IPS DF 4.7 (cell line): ENCODE results near the gene TFPI.
"Not testable (repeated sequence)": the region's sequence is repeated elsewhere in the genome, so short reads cannot be mapped to it uniquely, and the experiment has no call there.

Source experiments
- DNase-seq: peaks from one replicate; pipeline ENCODE4 v3.0.0-alpha.2; 2013; ENCODE audit warnings: low spot score; ENCODE audit errors: extremely low read depth

The TFPI gene

DNA sequence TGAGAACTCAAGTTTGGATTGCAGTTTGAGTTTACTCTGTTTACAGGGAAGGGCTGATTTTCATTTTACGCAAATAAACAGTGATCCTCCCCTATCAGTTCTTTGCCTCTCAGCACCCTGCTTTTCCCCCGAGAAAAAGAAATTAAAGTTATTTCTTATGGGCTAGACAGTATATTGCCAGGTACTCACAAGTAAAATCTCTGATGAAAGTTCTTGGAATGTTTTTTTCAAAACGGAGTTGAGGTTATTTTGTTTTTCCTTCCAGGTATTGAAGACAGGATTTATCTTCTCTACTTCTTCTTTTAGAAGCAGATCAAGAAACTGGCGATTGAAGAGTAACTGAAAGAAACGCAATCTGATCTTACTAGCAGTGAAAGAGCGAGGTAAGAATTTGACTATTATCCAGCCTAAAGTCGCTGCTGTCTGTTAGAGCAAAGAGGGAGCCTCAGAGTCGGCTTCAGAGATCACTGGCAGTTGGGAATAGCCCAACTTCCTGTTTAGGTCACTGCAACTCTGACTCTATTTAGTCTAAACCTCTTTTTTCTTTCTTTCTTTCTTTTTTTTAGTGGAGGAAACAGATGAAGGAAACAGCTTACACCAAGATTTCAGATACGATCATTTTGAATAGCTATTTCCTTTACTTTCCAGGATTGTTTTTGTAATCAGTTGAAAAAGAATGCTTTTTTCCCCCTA is at the start of gene TFPI:
TSS of gene TFPI (minus strand) at position 425 of the 693 bp plus-strand sequence. CDS start 50,667 bp downstream, outside the sequence.
- no peak for DNase-seq

GRCh38 chr2:187594801-187595200 is 40.6 kb upstream of the TFPI start:
- no peak for DNase-seq

- DNase-seq, result no peak
These were observed 39.5 kb upstream of the TFPI start for GRCh38 chr2:187593697-187594096.

GRCh38 chr2:187593098-187593497 is 38.9 kb upstream of the TFPI start:
- DNase-seq, result no peak

GRCh38 chr2:187590175-187590574 is 35.9 kb upstream of the TFPI start:
- DNase-seq, result no peak

GRCh38 chr2:187586011-187586641 is 31.9 kb upstream of the TFPI start:
- DNase-seq, result no peak

DNA sequence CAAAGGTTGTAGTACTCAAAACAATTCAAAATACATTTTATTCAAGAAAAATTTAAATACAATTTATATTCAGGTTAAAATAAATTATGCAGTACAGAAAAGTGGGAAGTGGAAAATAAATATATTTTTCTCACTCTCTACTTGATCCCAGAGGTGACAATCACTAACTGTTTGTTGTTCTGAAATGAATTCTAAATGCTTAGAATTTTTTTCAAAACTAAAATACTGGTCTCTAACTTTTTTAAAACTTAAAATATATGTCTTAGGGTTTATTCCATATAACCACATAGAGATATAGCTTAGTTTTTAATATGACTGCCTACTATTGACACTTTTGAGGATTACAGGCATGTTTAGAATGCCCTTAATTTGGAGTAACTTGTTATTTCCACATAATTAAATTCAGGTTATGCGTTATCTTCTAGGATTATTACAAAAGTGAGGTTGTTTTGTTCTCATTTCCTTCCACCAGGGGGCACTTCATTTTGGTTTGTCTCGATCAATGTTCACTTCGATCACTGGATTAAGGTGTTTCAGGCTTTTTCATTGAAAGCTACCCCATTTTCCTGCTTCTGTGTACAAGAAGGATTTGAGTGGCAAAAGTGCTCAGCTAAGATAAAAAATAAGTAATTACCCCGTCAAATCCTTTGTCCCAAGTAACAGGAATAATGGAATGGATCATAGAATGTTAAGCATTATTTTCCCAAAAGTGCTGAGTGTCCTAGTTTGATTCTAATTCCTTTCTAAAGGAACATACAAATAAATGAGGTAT is 27.1 kb upstream of the TFPI start:
- peak; percentile 38 for DNase-seq

- no peak for DNase-seq
These were observed 26.4 kb upstream of the TFPI start for GRCh38 chr2:187580462-187581124.

- no peak for DNase-seq
These were observed 23.1 kb upstream of the TFPI start for GRCh38 chr2:187577310-187577709.

DNA sequence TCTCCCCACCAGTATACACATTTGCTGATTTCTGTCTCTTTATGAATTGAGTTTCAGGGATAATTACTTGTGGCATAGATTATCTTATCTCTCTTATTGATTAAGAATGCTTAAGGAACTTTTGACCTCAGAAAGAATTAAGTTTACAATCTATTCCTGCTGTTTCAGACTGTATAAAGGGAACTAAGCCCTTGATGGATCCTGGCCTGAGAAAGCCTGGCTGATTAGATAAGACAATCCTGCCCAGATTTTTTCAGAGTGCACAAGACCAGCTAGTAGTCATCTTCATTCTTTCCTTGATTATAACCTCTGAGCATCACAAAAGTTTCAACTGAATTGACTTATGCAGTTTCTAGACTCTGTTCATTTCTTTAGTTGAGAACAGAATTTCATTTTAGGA is 22.7 kb upstream of the TFPI start:
- no peak for DNase-seq

- DNase-seq, result no peak
These were observed 21.5 kb upstream of the TFPI start for GRCh38 chr2:187575751-187576067.

- no peak for DNase-seq
These were observed 20.9 kb upstream of the TFPI start for GRCh38 chr2:187574969-187575750.

DNA sequence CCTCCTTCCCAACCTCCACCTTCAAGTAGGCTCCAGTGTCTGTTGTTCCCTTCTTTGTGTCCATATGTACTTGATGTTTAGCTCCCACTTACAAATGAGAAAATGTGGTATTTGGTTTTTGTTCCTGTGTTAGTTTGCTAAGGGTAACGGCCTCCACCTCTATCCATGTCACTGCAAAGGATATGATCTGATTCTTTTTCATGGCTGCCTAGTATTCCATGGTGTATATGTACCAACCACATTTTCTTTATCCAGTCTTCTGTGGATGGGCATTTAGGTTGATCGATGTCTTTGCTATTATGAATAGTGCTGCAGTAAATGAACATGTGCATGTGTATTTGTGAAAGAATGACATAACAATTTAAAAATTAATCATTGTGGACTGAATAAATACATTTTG is 19.5 kb upstream of the TFPI start:
- no peak for DNase-seq

- not testable (repeated sequence) for DNase-seq
These were observed 17.8 kb upstream of the TFPI start for GRCh38 chr2:187571996-187572395.

- no peak for DNase-seq
These were observed 15.3 kb upstream of the TFPI start for GRCh38 chr2:187569571-187569970.

DNA sequence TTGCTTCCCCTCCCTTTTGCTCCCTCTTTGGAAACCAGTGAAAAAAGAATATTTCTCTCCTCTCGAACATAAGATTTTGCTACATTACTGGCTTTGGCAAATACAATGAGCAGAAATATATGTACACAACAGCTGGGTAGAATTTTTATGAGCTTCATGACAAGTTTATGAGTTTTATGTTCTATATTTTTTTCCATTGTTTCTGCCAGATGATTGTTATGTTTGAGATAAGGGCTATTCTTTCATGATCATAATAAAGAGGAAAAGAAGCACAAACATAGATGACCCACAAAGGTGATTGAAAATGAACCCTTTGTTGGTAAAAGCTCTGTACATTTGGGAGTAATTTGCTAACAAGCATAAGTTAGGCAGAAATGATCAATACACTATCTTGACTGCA is 14.8 kb upstream of the TFPI start:
- no peak for DNase-seq

- no peak for DNase-seq
These were observed 12.9 kb upstream of the TFPI start for GRCh38 chr2:187567126-187567525.

- no peak for DNase-seq
These were observed 12.5 kb upstream of the TFPI start for GRCh38 chr2:187566712-187567111.

DNA sequence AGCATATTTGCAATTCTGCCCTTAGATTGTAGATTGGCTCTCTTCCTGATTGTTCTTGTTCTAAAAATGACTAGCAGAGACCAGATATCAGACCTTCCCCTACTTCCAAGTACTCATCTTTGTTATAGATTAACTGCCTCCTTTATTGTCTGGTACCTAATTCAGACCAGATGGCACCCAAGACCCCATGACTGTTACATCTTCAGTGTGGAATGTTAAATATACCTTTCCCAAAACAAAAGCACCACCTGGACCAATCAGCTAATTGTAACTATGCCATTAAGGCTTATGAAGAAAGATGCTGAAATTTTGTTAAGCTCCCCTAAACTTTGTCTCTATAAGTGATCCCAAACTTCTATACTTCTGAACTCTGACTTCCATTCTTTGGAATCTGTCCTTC is 12.0 kb upstream of the TFPI start:
- no peak for DNase-seq

- DNase-seq, result not testable (repeated sequence)
These were observed 11.4 kb upstream of the TFPI start for GRCh38 chr2:187565618-187566017.

GRCh38 chr2:187556493-187556892 is 2.3 kb upstream of the TFPI start:
- DNase-seq, result not testable (repeated sequence)
